OCI-M1 (cell line): ENCODE results near the gene PTPN13.

ENCODE experiments used
- DNase-seq: peaks from one replicate; lab custom pipeline; 2025; lab: John Stamatoyannopoulos, UW

Gene PTPN13

DNA sequence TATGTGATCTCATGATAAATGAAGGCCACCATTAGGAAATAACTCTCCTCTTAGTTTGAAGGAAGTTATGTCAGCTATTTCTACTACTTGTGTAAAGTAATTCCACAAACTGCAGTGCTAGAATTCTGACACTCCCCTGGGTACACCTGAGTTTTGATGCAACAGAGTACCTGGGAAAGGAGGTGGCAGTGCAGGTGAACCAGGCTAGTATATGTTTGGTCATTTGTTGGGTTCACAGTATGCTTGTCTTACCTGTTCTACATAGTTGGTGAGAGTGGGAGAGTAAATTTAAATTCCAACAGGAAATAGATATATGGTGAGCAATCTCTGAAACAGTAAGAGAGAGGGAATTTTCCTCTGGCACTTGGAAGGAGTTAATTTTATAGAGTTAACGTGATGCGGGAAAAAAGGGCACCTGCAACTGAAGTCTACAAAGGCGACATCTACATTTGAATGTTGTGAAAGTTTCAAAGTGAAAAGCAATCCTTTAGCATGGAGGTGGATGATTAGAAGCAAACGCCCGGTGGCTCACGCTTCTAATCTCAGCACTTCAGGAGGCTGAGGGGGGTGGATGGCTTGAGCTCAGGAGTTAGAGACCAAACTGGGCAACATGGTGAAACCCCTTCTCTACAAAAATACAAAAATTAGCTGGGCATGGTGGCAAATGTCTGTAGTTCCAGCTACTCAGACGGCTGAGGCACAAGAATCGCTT lies 263.4 kb downstream of the PTPN13 start:
- DNase-seq, result no peak
